Tibial artery (tissue), 4 donors: Measurements from ENCODE around the gene TLR7.

Experiments
- DNase-seq, 2 donors: peaks; one replicate each; pipeline ENCODE4 v3.0.0-alpha.2; 2019
- H3K27ac ChIP-seq, 2 donors: fragments of 200-600 bp; sonication (generic) in 1 of 2; 1 replicate in 1 of 2; 2 replicates in 1 of 2; pipeline ENCODE4 v1.5.1; 2018 to 2019; ENCODE audit warnings: mild to moderate bottlenecking in 1 of 2
- H3K27me3 ChIP-seq, 2 donors: fragments of 200-600 bp; sonication (generic) in 1 of 2; one replicate each; pipeline versions ENCODE4 v1.5.1 to v1.6.0; 2016 to 2019
- H3K36me3 ChIP-seq, 3 donors: fragments of 200-600 bp; sonication (generic) in 2 of 3; one replicate each; pipeline ENCODE4 v1.5.1; 2016 to 2019; ENCODE audit warnings: mild to moderate bottlenecking in 2 of 3
- H3K4me1 ChIP-seq, 4 donors: fragments of 200-600 bp; sonication (generic) in 2 of 4; 1 replicate in 3 of 4; 2 replicates in 1 of 4; pipeline ENCODE4 v1.5.1; 2016 to 2019
- H3K4me3 ChIP-seq, 2 donors: fragments of 200-600 bp; sonication (generic) in 1 of 2; 1 replicate in 1 of 2; 2 replicates in 1 of 2; pipeline ENCODE4 v1.5.1; 2018 to 2019; ENCODE audit warnings: mild to moderate bottlenecking in 2 of 2
- H3K9me3 ChIP-seq, 3 donors: fragments of 200-600 bp; sonication (generic) in 1 of 3; one replicate each; pipeline ENCODE4 v1.5.1; 2016 to 2019
- intact Hi-C: fragments of 100-400 bp; cut with DNase I; formaldehyde crosslinking; loops from one replicate; pipeline ENCODE4 v1.15.0; 2023; ENCODE audit warnings: low total_unique reads
- TF ChIP-seq, protein P1 (sequence below), 2 experiments: fragments of 200-600 bp in 1 of 2; fragments of 450-650 bp in 1 of 2; IDR thresholded peaks; one replicate each; pipeline ENCODE4 v1.5.1; 2017 to 2019; ENCODE audit warnings: antibody characterized with exemption in 2 of 2, mild to moderate bottlenecking in 1 of 2, moderate library complexity in 1 of 2

TLR7 gene

DNA sequence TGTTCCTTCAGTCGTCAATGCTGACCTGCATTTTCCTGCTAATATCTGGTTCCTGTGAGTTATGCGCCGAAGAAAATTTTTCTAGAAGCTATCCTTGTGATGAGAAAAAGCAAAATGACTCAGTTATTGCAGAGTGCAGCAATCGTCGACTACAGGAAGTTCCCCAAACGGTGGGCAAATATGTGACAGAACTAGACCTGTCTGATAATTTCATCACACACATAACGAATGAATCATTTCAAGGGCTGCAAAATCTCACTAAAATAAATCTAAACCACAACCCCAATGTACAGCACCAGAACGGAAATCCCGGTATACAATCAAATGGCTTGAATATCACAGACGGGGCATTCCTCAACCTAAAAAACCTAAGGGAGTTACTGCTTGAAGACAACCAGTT is 52.2 kb downstream of the TLR7 start:
- Histone ChIP-seq H3K27me3 (no peaks in the 10 kb centered on the region), H3K27ac (no peak overlapping the region), H3K9me3 (no peaks in the 10 kb centered on the region), H3K36me3 (no peaks in the 10 kb centered on the region), H3K4me1 (no peaks in the 10 kb centered on the region), H3K4me3 (no peak overlapping the region)
- TF ChIP-seq, protein P1, sequence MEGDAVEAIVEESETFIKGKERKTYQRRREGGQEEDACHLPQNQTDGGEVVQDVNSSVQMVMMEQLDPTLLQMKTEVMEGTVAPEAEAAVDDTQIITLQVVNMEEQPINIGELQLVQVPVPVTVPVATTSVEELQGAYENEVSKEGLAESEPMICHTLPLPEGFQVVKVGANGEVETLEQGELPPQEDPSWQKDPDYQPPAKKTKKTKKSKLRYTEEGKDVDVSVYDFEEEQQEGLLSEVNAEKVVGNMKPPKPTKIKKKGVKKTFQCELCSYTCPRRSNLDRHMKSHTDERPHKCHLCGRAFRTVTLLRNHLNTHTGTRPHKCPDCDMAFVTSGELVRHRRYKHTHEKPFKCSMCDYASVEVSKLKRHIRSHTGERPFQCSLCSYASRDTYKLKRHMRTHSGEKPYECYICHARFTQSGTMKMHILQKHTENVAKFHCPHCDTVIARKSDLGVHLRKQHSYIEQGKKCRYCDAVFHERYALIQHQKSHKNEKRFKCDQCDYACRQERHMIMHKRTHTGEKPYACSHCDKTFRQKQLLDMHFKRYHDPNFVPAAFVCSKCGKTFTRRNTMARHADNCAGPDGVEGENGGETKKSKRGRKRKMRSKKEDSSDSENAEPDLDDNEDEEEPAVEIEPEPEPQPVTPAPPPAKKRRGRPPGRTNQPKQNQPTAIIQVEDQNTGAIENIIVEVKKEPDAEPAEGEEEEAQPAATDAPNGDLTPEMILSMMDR (IDR thresholded peaks at IDR 0.05), result no peak
- DNase-seq, result no peak
- intact Hi-C loops, result no loop called here

DNA sequence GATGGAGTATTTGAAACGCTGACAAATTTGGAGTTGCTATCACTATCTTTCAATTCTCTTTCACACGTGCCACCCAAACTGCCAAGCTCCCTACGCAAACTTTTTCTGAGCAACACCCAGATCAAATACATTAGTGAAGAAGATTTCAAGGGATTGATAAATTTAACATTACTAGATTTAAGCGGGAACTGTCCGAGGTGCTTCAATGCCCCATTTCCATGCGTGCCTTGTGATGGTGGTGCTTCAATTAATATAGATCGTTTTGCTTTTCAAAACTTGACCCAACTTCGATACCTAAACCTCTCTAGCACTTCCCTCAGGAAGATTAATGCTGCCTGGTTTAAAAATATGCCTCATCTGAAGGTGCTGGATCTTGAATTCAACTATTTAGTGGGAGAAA is 52.7 kb downstream of the TLR7 start:
- no peak overlapping the region for H3K27ac ChIP-seq
- no peaks in the 10 kb centered on the region for H3K4me1 ChIP-seq
- no peak for DNase-seq
- H3K9me3 ChIP-seq, result no peaks in the 10 kb centered on the region
- TF ChIP-seq, protein P1 (IDR thresholded peaks at IDR 0.05), result no peak
- H3K27me3 ChIP-seq, result no peaks in the 10 kb centered on the region
- no peaks in the 10 kb centered on the region for H3K36me3 ChIP-seq
- H3K4me3 ChIP-seq, result no peak overlapping the region
- intact Hi-C loops, result no loop called here

DNA sequence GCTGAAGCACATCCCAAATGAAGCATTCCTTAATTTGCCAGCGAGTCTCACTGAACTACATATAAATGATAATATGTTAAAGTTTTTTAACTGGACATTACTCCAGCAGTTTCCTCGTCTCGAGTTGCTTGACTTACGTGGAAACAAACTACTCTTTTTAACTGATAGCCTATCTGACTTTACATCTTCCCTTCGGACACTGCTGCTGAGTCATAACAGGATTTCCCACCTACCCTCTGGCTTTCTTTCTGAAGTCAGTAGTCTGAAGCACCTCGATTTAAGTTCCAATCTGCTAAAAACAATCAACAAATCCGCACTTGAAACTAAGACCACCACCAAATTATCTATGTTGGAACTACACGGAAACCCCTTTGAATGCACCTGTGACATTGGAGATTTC is 54.1 kb downstream of the TLR7 start:
- H3K9me3 ChIP-seq, result no peaks in the 10 kb centered on the region
- intact Hi-C loops, result no loop called here
- no peaks in the 10 kb centered on the region for H3K4me1 ChIP-seq
- H3K4me3 ChIP-seq, result no peak overlapping the region
- H3K27ac ChIP-seq, result no peak overlapping the region
- no peak for DNase-seq
- H3K36me3 ChIP-seq, result no peaks in the 10 kb centered on the region
- TF ChIP-seq, protein P1 (IDR thresholded peaks at IDR 0.05), result no peak
- H3K27me3 ChIP-seq, result no peaks in the 10 kb centered on the region

DNA sequence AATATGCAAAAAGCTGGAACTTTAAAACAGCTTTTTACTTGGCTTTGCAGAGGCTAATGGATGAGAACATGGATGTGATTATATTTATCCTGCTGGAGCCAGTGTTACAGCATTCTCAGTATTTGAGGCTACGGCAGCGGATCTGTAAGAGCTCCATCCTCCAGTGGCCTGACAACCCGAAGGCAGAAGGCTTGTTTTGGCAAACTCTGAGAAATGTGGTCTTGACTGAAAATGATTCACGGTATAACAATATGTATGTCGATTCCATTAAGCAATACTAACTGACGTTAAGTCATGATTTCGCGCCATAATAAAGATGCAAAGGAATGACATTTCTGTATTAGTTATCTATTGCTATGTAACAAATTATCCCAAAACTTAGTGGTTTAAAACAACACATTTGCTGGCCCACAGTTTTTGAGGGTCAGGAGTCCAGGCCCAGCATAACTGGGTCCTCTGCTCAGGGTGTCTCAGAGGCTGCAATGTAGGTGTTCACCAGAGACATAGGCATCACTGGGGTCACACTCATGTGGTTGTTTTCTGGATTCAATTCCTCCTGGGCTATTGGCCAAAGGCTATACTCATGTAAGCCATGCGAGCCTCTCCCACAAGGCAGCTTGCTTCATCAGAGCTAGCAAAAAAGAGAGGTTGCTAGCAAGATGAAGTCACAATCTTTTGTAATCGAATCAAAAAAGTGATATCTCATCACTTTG is 55.2 kb downstream of the TLR7 start:
- Histone ChIP-seq H3K4me1 (no peaks in the 10 kb centered on the region), H3K9me3 (no peaks in the 10 kb centered on the region), H3K36me3 (no peaks in the 10 kb centered on the region), H3K27ac (no peak overlapping the region), H3K4me3 (no peak overlapping the region), H3K27me3 (no peaks in the 10 kb centered on the region)
- intact Hi-C loops, result no loop called here
- TF ChIP-seq, protein P1 (IDR thresholded peaks at IDR 0.05), result no peak
- no peak for DNase-seq

DNA sequence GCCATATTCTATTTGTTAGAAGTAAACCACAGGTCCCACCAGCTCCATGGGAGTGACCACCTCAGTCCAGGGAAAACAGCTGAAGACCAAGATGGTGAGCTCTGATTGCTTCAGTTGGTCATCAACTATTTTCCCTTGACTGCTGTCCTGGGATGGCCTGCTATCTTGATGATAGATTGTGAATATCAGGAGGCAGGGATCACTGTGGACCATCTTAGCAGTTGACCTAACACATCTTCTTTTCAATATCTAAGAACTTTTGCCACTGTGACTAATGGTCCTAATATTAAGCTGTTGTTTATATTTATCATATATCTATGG is 55.7 kb downstream of the TLR7 start:
- TF ChIP-seq, protein P1 (IDR thresholded peaks at IDR 0.05), result no peak
- H3K4me3 ChIP-seq, result no peak overlapping the region
- H3K36me3 ChIP-seq, result no peaks in the 10 kb centered on the region
- H3K4me1 ChIP-seq, result no peaks in the 10 kb centered on the region
- intact Hi-C loops, result no loop called here
- no peaks in the 10 kb centered on the region for H3K27me3 ChIP-seq
- no peak for DNase-seq
- H3K27ac ChIP-seq, result no peak overlapping the region
- no peaks in the 10 kb centered on the region for H3K9me3 ChIP-seq

DNA sequence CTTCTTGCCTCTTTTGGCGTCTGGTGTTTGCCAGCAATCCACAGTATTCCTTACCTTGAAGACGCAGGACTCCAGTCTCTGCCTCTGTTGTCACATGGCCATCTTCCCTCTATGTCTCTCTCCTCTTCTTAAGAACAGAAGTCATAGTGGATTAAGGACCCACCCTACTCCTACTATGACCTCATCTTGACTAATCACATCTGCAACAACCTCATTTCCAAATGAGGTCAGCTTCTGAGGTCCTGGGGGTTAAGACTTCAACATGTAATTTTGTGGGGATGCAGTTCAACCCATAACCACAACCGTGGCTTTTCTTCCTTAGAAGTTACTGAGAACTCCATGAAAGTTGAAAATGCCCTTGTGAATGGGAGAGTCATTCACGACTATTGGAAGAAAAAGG is 62.8 kb downstream of the TLR7 start:
- Histone ChIP-seq H3K4me1 (no peaks in the 10 kb centered on the region), H3K27me3 (no peaks in the 10 kb centered on the region), H3K36me3 (no peaks in the 10 kb centered on the region), H3K9me3 (no peaks in the 10 kb centered on the region), H3K27ac (no peak overlapping the region), H3K4me3 (no peak overlapping the region)
- DNase-seq, result no peak
- intact Hi-C loops, result no loop called here
- TF ChIP-seq, protein P1 (IDR thresholded peaks at IDR 0.05), result no peak
